SK-N-SH (cell line): ENCODE measurements around the gene HIRA. TPM values are rescaled to one million over a fixed set of nuclear protein-coding genes. Genes with fewer than 3 reads are reported as not detected.
A peak's percentile ranks its signal among the peaks of the same experiment; 100 is the strongest.

Experiments
- CTCF ChIA-PET: fragments of 300-600, 350-600 bp; formaldehyde crosslinking; extraction: SDS; loops from one replicate; lab custom pipeline; 2021; lab: Yijun Ruan, JAX
- POLR2A ChIA-PET: fragments of 350-600 bp; sonication (Branson Sonifier 250); formaldehyde crosslinking; extraction: SDS; loops from one replicate; lab custom pipeline; 2020; ENCODE audit warnings: antibody characterized with exemption, inconsistent platforms; lab: Yijun Ruan, JAX
- DNase-seq: peaks from one replicate; pipeline ENCODE4 v3.0.0; 2012
- H2AFZ ChIP-seq: fragments of 200-600 bp; sonication (generic); 2 replicates; pipeline ENCODE4 v1.8.1; 2016; ENCODE audit warnings: antibody characterized with exemption, mild to moderate bottlenecking, low read depth
- H3F3A ChIP-seq: fragments of 200-600 bp; sonication (generic); replicated peaks from 2 replicates; pipeline ENCODE3; 2016; ENCODE audit warnings: antibody characterized with exemption, mild to moderate bottlenecking; ENCODE audit not compliant: insufficient read depth
- H3K27ac ChIP-seq, 2 experiments: fragments of 200-500 bp in 1 of 2; fragments of 200-600 bp in 1 of 2; sonication (Bioruptor generic) in 1 of 2; sonication (generic), shearing (Covaris generic) in 1 of 2; 2 replicates each; pipeline versions ENCODE4 v1.5.1 to v1.6.1; 2014 to 2016; ENCODE audit warnings: low read depth in 2 of 2, inconsistent platforms in 1 of 2, low read length in 1 of 2, mild to moderate bottlenecking in 1 of 2, mixed read lengths in 1 of 2
- H3K27me3 ChIP-seq: fragments of 200-600 bp; sonication (generic), shearing (Covaris generic); 2 replicates; pipeline ENCODE4 v1.6.1; 2016; ENCODE audit warnings: mixed run types; ENCODE audit not compliant: insufficient read depth
- H3K36me3 ChIP-seq, 2 experiments: fragments of 200-500 bp in 1 of 2; fragments of 200-600 bp in 1 of 2; sonication (Bioruptor generic) in 1 of 2; sonication (generic) in 1 of 2; replicated peaks in 1 of 2; 2 replicates each; pipeline versions ENCODE3 to v1.5.1; 2014 to 2016; ENCODE audit warnings: low read length in 1 of 2, mild to moderate bottlenecking in 1 of 2; ENCODE audit not compliant: insufficient read depth in 2 of 2, control insufficient read depth in 1 of 2
- H3K4me1 ChIP-seq, 2 experiments: fragments of 200-500 bp in 1 of 2; fragments of 200-600 bp in 1 of 2; sonication (Bioruptor generic) in 1 of 2; sonication (generic), shearing (Covaris generic) in 1 of 2; 2 replicates each; pipeline versions ENCODE4 v1.5.1 to v1.6.1; 2014 to 2016; ENCODE audit warnings: low read depth in 1 of 2, low read length in 1 of 2, mixed run types in 1 of 2; ENCODE audit not compliant: insufficient read depth in 2 of 2, control insufficient read depth in 1 of 2
- H3K4me2 ChIP-seq: fragments of 200-600 bp; sonication (generic), shearing (Covaris generic); 2 replicates; pipeline ENCODE4 v1.6.1; 2017; ENCODE audit warnings: mixed run types
- H3K4me3 ChIP-seq, 2 experiments: fragments of 200-500 bp in 1 of 2; fragments of 200-600 bp in 1 of 2; sonication (Bioruptor generic) in 1 of 2; sonication (generic), shearing (Covaris generic) in 1 of 2; 2 replicates each; pipeline versions ENCODE4 v1.5.1 to v1.8.1; 2014 to 2016; ENCODE audit warnings: low read depth in 2 of 2, inconsistent platforms in 1 of 2, low read length in 1 of 2, mild to moderate bottlenecking in 1 of 2, mixed read lengths in 1 of 2, moderate library complexity in 1 of 2
- H3K79me2 ChIP-seq: fragments of 200-600 bp; sonication (generic); 2 replicates; pipeline ENCODE4 v1.8.1; 2017; ENCODE audit warnings: mild to moderate bottlenecking; ENCODE audit not compliant: insufficient read depth
- H3K9ac ChIP-seq: fragments of 200-600 bp; sonication (generic); 2 replicates; pipeline ENCODE4 v1.6.1; 2017; ENCODE audit warnings: mixed run types
- H3K9me2 ChIP-seq: fragments of 200-600 bp; sonication (generic); 2 replicates; pipeline ENCODE4 v1.6.1; 2017; ENCODE audit warnings: mixed run types
- H3K9me3 ChIP-seq: fragments of 200-600 bp; sonication (generic); 2 replicates; pipeline ENCODE4 v1.6.1; 2017; ENCODE audit warnings: mixed run types, mild to moderate bottlenecking, moderate library complexity
- H4K20me1 ChIP-seq: fragments of 200-600 bp; sonication (generic); 2 replicates; pipeline ENCODE4 v1.6.1; 2017; ENCODE audit warnings: mild to moderate bottlenecking, mixed run types; ENCODE audit not compliant: insufficient read depth
- CTCF ChIP-seq: fragments of 200-600 bp; sonication (generic); IDR thresholded peaks from 2 replicates; pipeline ENCODE4 v1.6.1; 2017; ENCODE audit warnings: antibody characterized with exemption, mild to moderate bottlenecking, moderate library complexity
- FOSL2 ChIP-seq: IDR thresholded peaks from 2 replicates; pipeline ENCODE4 v1.4.0; 2012; ENCODE audit warnings: low read depth, mild to moderate bottlenecking, moderate library complexity, borderline replicate concordance
- GATA2 ChIP-seq: sonication (generic); formaldehyde crosslinking; IDR thresholded peaks from 2 replicates; pipeline ENCODE4 v1.5.0; 2020; ENCODE audit warnings: mild to moderate bottlenecking, missing genetic modification reagents
- JUND ChIP-seq: IDR thresholded peaks from 2 replicates; pipeline ENCODE4 v1.4.0; 2012
- MXI1 ChIP-seq: IDR thresholded peaks from 2 replicates; pipeline ENCODE4 v1.6.1; 2012; ENCODE audit warnings: mild to moderate bottlenecking, low read depth, low read length, improper control_type of control experiment
- NFIC ChIP-seq: IDR thresholded peaks from 2 replicates; pipeline ENCODE4 v1.4.0; 2012; ENCODE audit warnings: borderline replicate concordance
- PBX3 ChIP-seq: IDR thresholded peaks from 2 replicates; pipeline ENCODE4; 2012
- POLR2AphosphoS5 ChIP-seq: IDR thresholded peaks from 2 replicates; pipeline ENCODE4 v1.6.1; 2012; ENCODE audit warnings: low read depth, low read length
- RCOR1 ChIP-seq: fragments of 150-350 bp; IDR thresholded peaks from 2 replicates; pipeline ENCODE4 v1.6.1; 2017; ENCODE audit warnings: antibody characterized with exemption, low read length
- REST ChIP-seq: IDR thresholded peaks from 2 replicates; pipeline ENCODE4 v1.6.1; 2012; ENCODE audit warnings: mild to moderate bottlenecking, low read depth, low read length, moderate library complexity
- RXRA ChIP-seq: IDR thresholded peaks from 2 replicates; pipeline ENCODE4 v1.4.0; 2012; ENCODE audit warnings: low read depth, mild to moderate bottlenecking, borderline replicate concordance
- TCF12 ChIP-seq: IDR thresholded peaks from 2 replicates; pipeline ENCODE4 v1.4.0; 2012
- ZBTB33 ChIP-seq: IDR thresholded peaks from 2 replicates; pipeline ENCODE4 v1.4.0; 2012; ENCODE audit warnings: low read depth, borderline replicate concordance
- WGBS: methylation state at CpG from one replicate; pipeline ENCODE4 v1.1.6; 2017; ENCODE audit warnings: low lambda C conversion rate; 5-methylcytosine and 5-hydroxymethylcytosine counted together
- polyA plus RNA-seq, 3 experiments: library from polyadenylated mRNA; depleted of rRNA; stranded (reverse); fragments of >200 nt; gene quantifications; 2 replicates each; pipeline ENCODE4 v1.2.3, GENCODE V29; 2012

HIRA gene
- polyA plus RNA-seq, 1 of the 3 experiments (the other 2 are of a cell fraction): 21.0 TPM

GRCh38 chr22:19410941-19411689 lies 20.4 kb downstream of the HIRA start:
- Histone ChIP-seq H4K20me1 (peaks cover 14% of the 10 kb centered on the region; the same call in 1 of the 2 replicates), H3K79me2 (peaks cover 57% of the 10 kb centered on the region), H3K36me3 (peaks cover 28 to 32% of the 10 kb centered on the region in 2 experiments), H3K9ac (no peak overlapping the region), H3K4me2 (no peak overlapping the region), H3K4me1 (peaks cover 0 to 37% of the 10 kb centered on the region in 2 experiments; a peak in 2 of 4 replicates), H3K4me3 (no peak overlapping the region), H3K9me2 (no peaks in the 10 kb centered on the region), H3K27ac (peak overlapping the region in 1 of 2 experiments; percentile 19; a peak in 1 of 4 replicates), H2AFZ (no peak overlapping the region), H3K9me3 (no peaks in the 10 kb centered on the region), H3F3A (no peaks in the 10 kb centered on the region), H3K27me3 (no peaks in the 10 kb centered on the region)
- no peak for DNase-seq
- TF ChIP-seq RCOR1 (no peak), REST (no peak), JUND (no peak), PBX3 (no peak), ZBTB33 (no peak), MXI1 (no peak), RXRA (no peak), TCF12 (no peak), GATA2 (CRISPR knock-in tag) (no peak), POLR2AphosphoS5 (no peak), NFIC (no peak), CTCF (no peak), FOSL2 (no peak)
- ChIA-PET CTCF (no interaction called here), POLR2A (no interaction called here)
- 97% methylated on average over 4 of the region's 6 CpGs for WGBS
